K562 (cell line): Measurements from ENCODE around the gene SVIL.

Experiments
- MAX ChIP-seq: sonication (generic); formaldehyde crosslinking; IDR thresholded peaks from 2 replicates; pipeline ENCODE4 v1.9.0; 2022; ENCODE audit warnings: mild to moderate bottlenecking, missing genetic modification reagents
- MYC ChIP-seq, 2 experiments: fragments of 250-450 bp in 1 of 2; sonication (Bioruptor Pico) in 1 of 2; IDR thresholded peaks; 2 replicates each; pipeline versions ENCODE4 v1.5.1 to v1.6.1; 2012 to 2021; ENCODE audit warnings: low read depth in 2 of 2, borderline replicate concordance in 1 of 2, improper control_type of control experiment in 1 of 2, low read length in 1 of 2, mild to moderate bottlenecking in 1 of 2, moderate library complexity in 1 of 2
- RBM25 ChIP-seq: fragments of 200-400 bp; formaldehyde crosslinking; IDR thresholded peaks from 2 replicates; pipeline ENCODE4 v1.6.1; 2018; ENCODE audit warnings: low read length, low read depth, moderate library complexity; ENCODE audit not compliant: severe bottlenecking

GRCh38 chr10:29612657-29613056 is 22.1 kb downstream of the SVIL start:
- no peak for TF ChIP-seq RBM25
- no peak for TF ChIP-seq MAX (CRISPR knock-in tag)
- no peak for TF ChIP-seq MYC (IDR thresholded peaks at IDR 0.05; ENCODE audit: low read depth, low read length)
- TF ChIP-seq MYC (CRISPR knock-in tag; IDR thresholded peaks at IDR 0.05; ENCODE audit: borderline replicate concordance, low read depth), result no peak
